PC-3 (cell line): ENCODE data around the gene FLCN. TPM values are rescaled to one million over a fixed set of nuclear protein-coding genes. Genes with fewer than 3 reads are reported as not detected.

Experiments
- ATAC-seq: fragments of 200-7000 bp; cut with Tn5 transposase; 2 replicates; pipeline ENCODE4 v1.9.1; 2020; ENCODE audit warnings: mild to moderate bottlenecking, moderate library complexity
- BruUV-seq: library from RNA; stranded (reverse); fragments of 400-500 nt; replicated peaks from 2 replicates; lab custom pipeline; 2021; lab: Mats Ljungman, UMichigan
- CTCF ChIA-PET: fragments of 300-600 bp; sonication (Branson Sonifier 250); formaldehyde crosslinking; loops from one replicate; lab custom pipeline; 2022; ENCODE audit warnings: antibody characterized with exemption; lab: Charles Lee
- POLR2A ChIA-PET: fragments of 300-600 bp; sonication (Branson Sonifier 250); formaldehyde crosslinking; loops from one replicate; lab custom pipeline; 2022; ENCODE audit warnings: antibody characterized with exemption; ENCODE audit not compliant: unreplicated experiment; lab: Charles Lee
- DNase-seq: peaks from one replicate; pipeline ENCODE4 v3.0.0-alpha.2; 2015
- H2AFZ ChIP-seq: fragments of 300-600 bp; sonication (generic); 2 replicates; pipeline ENCODE4 v1.6.0; 2016; ENCODE audit warnings: antibody characterized with exemption, low read length
- H3F3A ChIP-seq: fragments of 300-600 bp; sonication (generic); one replicate; pipeline ENCODE4 v1.6.0; 2017; ENCODE audit warnings: antibody characterized with exemption, low read length, control low read depth, mild to moderate bottlenecking; ENCODE audit not compliant: unreplicated experiment
- H3K27ac ChIP-seq: fragments of 300-600 bp; sonication (generic); 2 replicates; pipeline ENCODE4 v1.5.1; 2016; ENCODE audit warnings: mild to moderate bottlenecking, low read length
- H3K27me3 ChIP-seq: fragments of 300-600 bp; sonication (generic); 2 replicates; pipeline ENCODE4 v1.6.1; 2016; ENCODE audit warnings: low read length, mixed read lengths
- H3K36me3 ChIP-seq: fragments of 300-600 bp; sonication (generic); 2 replicates; pipeline ENCODE4 v1.6.1; 2016; ENCODE audit warnings: low read depth, mixed run types, low read length, mixed read lengths
- H3K4me1 ChIP-seq: fragments of 300-600 bp; sonication (generic); 2 replicates; pipeline ENCODE4 v1.5.1; 2016; ENCODE audit warnings: low read length; ENCODE audit not compliant: insufficient read depth
- H3K4me2 ChIP-seq: fragments of 300-600 bp; sonication (generic); 2 replicates; pipeline ENCODE4 v1.6.0; 2016; ENCODE audit warnings: low read length
- H3K4me3 ChIP-seq: fragments of 300-600 bp; sonication (generic); 2 replicates; pipeline ENCODE4 v1.5.1; 2016; ENCODE audit warnings: mild to moderate bottlenecking, low read length, mixed read lengths
- H3K79me2 ChIP-seq: fragments of 300-600 bp; sonication (generic); 2 replicates; pipeline ENCODE4 v1.6.1; 2017; ENCODE audit warnings: low read length, mixed read lengths
- H3K9ac ChIP-seq: fragments of 300-600 bp; sonication (generic); 2 replicates; pipeline ENCODE4 v1.6.0; 2016; ENCODE audit warnings: mild to moderate bottlenecking, low read length
- H3K9me2 ChIP-seq: fragments of 300-600 bp; sonication (generic); replicated peaks from 2 replicates; pipeline ENCODE4 v1.6.1; 2016; ENCODE audit warnings: mixed run types, low read length, mixed read lengths
- H3K9me3 ChIP-seq: fragments of 300-600 bp; sonication (generic); 2 replicates; pipeline ENCODE4 v1.6.1; 2016; ENCODE audit warnings: low read length, mixed read lengths
- H4K20me1 ChIP-seq: fragments of 300-600 bp; sonication (generic); 2 replicates; pipeline ENCODE4 v1.6.1; 2016; ENCODE audit warnings: low read length, mixed read lengths
- EZH2 ChIP-seq: fragments of 300-600 bp; sonication (generic); IDR thresholded peaks from one replicate; pipeline ENCODE4 v1.6.1; 2017; ENCODE audit warnings: antibody characterized with exemption, mild to moderate bottlenecking, low read length; ENCODE audit not compliant: unreplicated experiment
- EZH2phosphoT487 ChIP-seq: fragments of 300-600 bp; sonication (generic); IDR thresholded peaks from 2 replicates; pipeline ENCODE4 v1.6.1; 2018; ENCODE audit warnings: mild to moderate bottlenecking, antibody characterized with exemption, low read length, borderline replicate concordance
- intact Hi-C: fragments of 100-400 bp; cut with micrococcal nuclease; formaldehyde crosslinking; loops from 2 replicates; pipeline ENCODE4 v1.9.0; 2023
- total RNA-seq: library from RNA; depleted of rRNA; stranded (reverse); fragments of >200 nt; gene quantifications from 2 replicates; pipeline ENCODE4 v1.2.3, GENCODE V29; 2014
- TF ChIP-seq, protein P1 (sequence below): fragments of 300-600 bp; sonication (generic); conservative IDR thresholded peaks from 2 replicates; pipeline ENCODE4 v1.5.1; 2017; ENCODE audit warnings: antibody characterized with exemption, low read depth, mild to moderate bottlenecking, low read length

The FLCN gene
- total RNA-seq, 1 experiment from 2014 or later, result 30.8 TPM

DNA sequence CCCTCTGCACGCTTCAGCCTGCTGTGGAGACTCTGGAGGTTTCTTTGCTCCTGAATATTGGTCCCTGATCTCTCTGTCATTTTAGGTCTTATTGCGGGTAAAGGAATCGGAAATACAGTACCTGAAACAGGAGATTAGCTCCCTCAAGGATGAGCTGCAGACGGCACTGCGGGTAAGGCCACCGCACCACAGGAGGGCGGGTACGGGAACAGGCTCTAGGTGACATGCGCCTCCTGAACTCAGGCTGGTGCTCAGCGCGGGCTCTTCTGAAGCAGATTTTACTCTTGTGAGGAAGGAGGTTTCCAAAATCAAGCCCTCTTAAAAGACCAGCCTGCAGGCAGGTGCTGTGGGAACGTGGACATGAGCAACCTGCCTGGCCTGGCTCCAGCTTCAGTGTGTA, 60.6 kb downstream of the FLCN start:
- no peak overlapping the region for H3K27ac ChIP-seq
- ChIA-PET POLR2A (no interaction called here), CTCF (no interaction called here)
- no peaks in the 10 kb centered on the region for H3K79me2 ChIP-seq
- DNase-seq, result no peak
- H3K4me1 ChIP-seq, result no peaks in the 10 kb centered on the region
- no peak overlapping the region for H3K9ac ChIP-seq
- no peak overlapping the region for H2AFZ ChIP-seq
- no peak overlapping the region for H3K4me3 ChIP-seq
- TF ChIP-seq, protein P1, sequence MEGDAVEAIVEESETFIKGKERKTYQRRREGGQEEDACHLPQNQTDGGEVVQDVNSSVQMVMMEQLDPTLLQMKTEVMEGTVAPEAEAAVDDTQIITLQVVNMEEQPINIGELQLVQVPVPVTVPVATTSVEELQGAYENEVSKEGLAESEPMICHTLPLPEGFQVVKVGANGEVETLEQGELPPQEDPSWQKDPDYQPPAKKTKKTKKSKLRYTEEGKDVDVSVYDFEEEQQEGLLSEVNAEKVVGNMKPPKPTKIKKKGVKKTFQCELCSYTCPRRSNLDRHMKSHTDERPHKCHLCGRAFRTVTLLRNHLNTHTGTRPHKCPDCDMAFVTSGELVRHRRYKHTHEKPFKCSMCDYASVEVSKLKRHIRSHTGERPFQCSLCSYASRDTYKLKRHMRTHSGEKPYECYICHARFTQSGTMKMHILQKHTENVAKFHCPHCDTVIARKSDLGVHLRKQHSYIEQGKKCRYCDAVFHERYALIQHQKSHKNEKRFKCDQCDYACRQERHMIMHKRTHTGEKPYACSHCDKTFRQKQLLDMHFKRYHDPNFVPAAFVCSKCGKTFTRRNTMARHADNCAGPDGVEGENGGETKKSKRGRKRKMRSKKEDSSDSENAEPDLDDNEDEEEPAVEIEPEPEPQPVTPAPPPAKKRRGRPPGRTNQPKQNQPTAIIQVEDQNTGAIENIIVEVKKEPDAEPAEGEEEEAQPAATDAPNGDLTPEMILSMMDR, result no peak
- TF ChIP-seq EZH2 (no peak), EZH2phosphoT487 (no peak)
- no peaks in the 10 kb centered on the region for H3K27me3 ChIP-seq
- peaks cover 11% of the 10 kb centered on the region for H3F3A ChIP-seq
- peaks cover 89% of the 10 kb centered on the region for H3K36me3 ChIP-seq
- intact Hi-C loops, result no loop called here
- BruUV-seq, result no TSS peak
- no peak for ATAC-seq
- H4K20me1 ChIP-seq, result 0 out of 2 replicates have a peak, but pooled peaks cover 2% of the 10 kb centered on the region
- H3K4me2 ChIP-seq, result no peak overlapping the region
- no peaks in the 10 kb centered on the region for H3K9me2 ChIP-seq
- H3K9me3 ChIP-seq, result no peaks in the 10 kb centered on the region

DNA sequence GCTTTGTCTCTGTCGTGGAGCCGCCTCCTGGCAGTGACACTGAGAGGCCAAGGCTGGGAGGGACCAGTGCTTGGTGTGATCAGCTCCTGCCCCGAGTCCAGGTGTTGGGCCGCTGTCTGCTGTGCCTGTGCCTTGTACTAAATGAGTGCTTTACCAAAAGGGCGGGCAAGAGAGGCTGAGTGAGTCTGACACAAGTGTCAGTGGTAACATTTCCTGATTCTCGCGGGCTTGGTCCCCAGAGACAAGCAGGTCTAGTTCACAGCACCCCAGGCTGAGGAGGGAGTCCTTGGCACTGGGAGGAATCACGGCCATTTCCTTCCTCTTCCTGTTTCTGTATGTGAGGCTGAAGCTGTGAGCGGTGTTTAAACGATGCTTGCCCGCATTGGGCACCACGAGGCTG, 61.1 kb downstream of the FLCN start:
- H3K9me2 ChIP-seq, result no peaks in the 10 kb centered on the region
- H3K27me3 ChIP-seq, result no peaks in the 10 kb centered on the region
- H3K36me3 ChIP-seq, result peaks cover 86% of the 10 kb centered on the region
- H3F3A ChIP-seq, result peaks cover 11% of the 10 kb centered on the region
- no peaks in the 10 kb centered on the region for H4K20me1 ChIP-seq
- no peak overlapping the region for H3K4me2 ChIP-seq
- TF ChIP-seq EZH2phosphoT487, result no peak
- no peaks in the 10 kb centered on the region for H3K4me1 ChIP-seq
- no peak overlapping the region for H3K4me3 ChIP-seq
- H3K9ac ChIP-seq, result no peak overlapping the region
- intact Hi-C loops, result no loop called here
- ChIA-PET CTCF (no interaction called here), POLR2A (no interaction called here)
- H2AFZ ChIP-seq, result no peak overlapping the region
- ATAC-seq (no peak), DNase-seq (no peak)
- H3K27ac ChIP-seq, result no peak overlapping the region
- H3K9me3 ChIP-seq, result no peaks in the 10 kb centered on the region
- H3K79me2 ChIP-seq, result no peaks in the 10 kb centered on the region
- BruUV-seq, result no TSS peak

DNA sequence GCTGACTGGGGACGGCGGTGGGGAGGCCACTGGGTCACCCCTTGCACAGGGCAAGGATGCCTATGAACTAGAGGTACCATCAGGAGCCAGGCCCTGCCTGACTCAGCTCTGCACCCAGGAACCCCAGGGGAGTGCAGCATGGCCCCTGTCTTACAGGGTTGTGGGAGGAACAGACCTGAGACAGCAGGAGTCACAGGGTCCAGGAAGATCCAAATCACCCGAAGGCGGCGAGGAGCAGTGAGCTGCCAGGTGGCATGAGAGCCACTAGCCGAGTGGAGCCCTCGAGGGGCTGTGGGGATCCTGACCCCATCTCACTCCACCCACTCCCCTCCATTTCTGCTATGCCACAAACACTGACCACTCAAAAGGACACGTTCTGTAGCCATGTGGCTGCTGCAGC, 61.6 kb downstream of the FLCN start:
- Histone ChIP-seq H3K9me3 (no peaks in the 10 kb centered on the region), H3K4me1 (no peaks in the 10 kb centered on the region), H3K27me3 (no peaks in the 10 kb centered on the region), H3K4me2 (no peak overlapping the region), H4K20me1 (no peaks in the 10 kb centered on the region; the same call in 1 of the 2 replicates), H3K9me2 (no peaks in the 10 kb centered on the region), H3K4me3 (no peak overlapping the region), H3K27ac (no peak overlapping the region), H2AFZ (no peak overlapping the region), H3K9ac (no peak overlapping the region), H3F3A (peaks cover 11% of the 10 kb centered on the region), H3K79me2 (no peaks in the 10 kb centered on the region; the same call in 1 of the 2 replicates), H3K36me3 (peaks cover 86% of the 10 kb centered on the region)
- TF ChIP-seq EZH2phosphoT487, result no peak
- no peak for TF ChIP-seq EZH2
- TF ChIP-seq, protein P1, result no peak
- CTCF ChIA-PET, result no interaction called here
- intact Hi-C loops, result no loop called here
- DNase-seq (no peak), ATAC-seq (no peak)
- no TSS peak for BruUV-seq
- POLR2A ChIA-PET, result no interaction called here
